ENCODE measurements around the gene ABLIM3.
A peak's percentile ranks its signal among the peaks of the same experiment; 100 is the strongest.

ABLIM3 gene

DNA sequence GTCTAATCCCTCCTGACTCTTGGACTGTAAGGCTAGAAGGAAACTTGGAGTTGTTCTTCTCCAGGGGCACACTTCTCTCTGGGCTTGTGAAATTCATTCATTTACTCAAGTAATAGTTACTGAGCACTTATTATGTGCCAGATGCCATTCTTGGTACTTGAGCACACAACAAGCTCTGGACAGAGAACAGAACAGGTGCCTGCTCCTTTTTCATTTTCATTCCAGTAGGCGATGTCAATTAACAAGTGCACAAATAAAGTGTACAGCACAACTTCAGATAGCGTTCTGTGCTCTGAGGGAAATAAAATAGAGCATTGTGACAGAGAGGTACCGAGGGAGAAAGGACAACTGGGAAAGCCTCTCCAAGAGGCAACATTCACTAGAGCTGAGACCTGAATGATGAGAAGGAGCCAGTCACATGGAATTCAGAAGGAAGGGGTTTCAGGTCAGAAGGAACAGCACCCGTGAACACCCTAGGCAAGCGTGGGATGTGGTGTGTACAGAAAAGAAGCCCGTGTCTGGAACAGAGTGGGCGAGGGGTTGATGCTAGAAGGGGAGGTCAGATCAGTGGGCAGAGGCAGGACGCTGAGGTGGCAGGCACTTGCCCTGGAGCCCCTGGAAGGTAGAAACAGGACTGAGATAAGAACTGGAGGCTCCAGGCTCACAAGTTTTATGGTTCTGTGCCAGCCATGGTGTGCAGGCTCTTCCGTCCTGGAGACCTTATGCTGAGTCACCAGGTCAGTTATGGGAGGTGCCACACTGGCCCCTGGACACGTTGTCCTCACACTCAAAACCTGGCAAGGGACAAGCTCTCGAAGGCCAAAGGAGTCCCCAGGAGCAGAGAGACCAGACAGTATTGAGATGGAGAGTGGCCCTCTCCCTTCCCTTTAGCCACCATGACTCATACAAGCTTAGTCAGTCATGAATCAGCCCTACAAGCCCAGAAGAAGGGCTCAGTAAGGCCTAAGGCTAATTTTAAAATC is 7.2 kb upstream of the ABLIM3 start:
- DNase-seq (ENCODE audit: low read depth): peak; percentile 79

GRCh38 chr5:149134778-149135500 is 6.4 kb upstream of the ABLIM3 start:
- DNase-seq (ENCODE audit: low read depth): peak; percentile 17

DNA sequence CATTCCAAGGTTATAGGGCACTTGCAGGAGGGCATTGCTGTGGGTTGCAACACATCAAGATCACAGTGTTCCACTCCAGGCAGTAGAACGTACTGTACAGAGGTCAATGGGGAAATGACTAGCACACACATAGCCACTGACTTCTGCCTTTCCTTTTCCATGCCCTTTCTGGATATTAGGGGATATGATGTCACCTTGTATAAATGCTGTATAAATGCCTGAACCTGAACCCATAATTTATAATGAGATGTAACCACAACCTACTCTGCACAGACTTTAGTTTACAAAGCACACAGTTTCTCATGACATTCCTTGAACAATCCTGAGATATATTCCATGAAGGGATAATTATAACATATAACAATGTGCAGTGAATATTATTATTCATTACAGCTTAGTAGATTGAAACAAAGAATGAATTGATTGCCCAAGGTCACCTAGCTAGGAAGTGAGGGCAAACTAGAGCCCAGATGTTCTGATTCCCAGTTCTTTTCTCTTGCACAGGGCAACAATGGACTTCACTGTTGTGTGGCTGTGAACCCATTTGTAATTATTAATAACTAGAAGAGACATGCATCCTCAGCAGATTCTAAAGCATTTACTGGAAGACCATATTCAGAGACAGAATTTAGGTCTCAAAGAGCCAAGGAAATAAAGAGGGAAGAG is 5.6 kb upstream of the ABLIM3 start:
- peak; percentile 93 for DNase-seq (ENCODE audit: low read depth)

- DNase-seq (ENCODE audit: low read depth): no peak
Measured at GRCh38 chr5:149138182-149138923, 2.9 kb upstream of the ABLIM3 start.

DNA sequence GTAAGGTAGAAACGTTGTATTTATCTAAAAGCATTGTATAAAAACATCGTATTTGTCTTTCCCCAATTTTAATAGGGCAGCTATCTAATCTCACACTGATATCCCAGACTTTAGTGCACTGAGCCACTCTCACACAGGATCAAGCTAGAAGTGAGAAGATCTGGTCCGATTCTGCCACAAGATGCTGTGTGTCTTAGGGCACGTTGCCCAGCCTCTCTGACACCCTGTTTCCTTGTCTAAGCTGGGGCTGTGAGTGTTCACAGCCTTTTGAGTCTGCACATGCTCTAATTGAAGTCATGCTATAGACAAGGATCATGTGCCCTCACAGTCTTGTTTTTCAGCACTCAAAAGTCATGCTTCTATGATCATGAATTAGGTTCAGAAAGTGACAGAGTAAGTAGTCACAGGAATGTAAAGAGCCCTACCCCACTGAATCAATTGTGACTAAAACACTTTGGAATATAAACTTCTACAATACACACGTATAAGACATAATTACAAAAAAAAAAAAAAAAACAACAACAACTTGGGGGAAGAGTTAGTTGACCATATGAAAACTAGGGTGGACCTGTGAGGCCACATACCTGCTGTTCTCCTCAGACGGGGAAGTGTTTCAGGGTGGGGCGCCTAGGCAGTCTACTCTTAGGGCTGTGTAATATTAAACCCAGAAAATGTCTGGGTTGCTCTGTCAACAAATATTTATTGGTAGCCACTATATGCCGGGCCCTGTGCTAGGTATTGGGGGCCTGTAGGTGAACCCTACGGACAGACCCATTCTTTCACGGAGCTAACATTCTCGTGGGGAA is 893 bp upstream of the ABLIM3 start:
- no peak for DNase-seq (ENCODE audit: low read depth)

GRCh38 chr5:149141957-149142851 is 911 bp downstream of the ABLIM3 start:
- DNase-seq (ENCODE audit: low read depth): peak; percentile 12

- DNase-seq (ENCODE audit: low read depth): peak; percentile 95
Measured at GRCh38 chr5:149143470-149143869, 2.2 kb downstream of the ABLIM3 start.

- DNase-seq (ENCODE audit: low read depth): no peak
Measured at GRCh38 chr5:149144637-149145036, 3.3 kb downstream of the ABLIM3 start.

DNA sequence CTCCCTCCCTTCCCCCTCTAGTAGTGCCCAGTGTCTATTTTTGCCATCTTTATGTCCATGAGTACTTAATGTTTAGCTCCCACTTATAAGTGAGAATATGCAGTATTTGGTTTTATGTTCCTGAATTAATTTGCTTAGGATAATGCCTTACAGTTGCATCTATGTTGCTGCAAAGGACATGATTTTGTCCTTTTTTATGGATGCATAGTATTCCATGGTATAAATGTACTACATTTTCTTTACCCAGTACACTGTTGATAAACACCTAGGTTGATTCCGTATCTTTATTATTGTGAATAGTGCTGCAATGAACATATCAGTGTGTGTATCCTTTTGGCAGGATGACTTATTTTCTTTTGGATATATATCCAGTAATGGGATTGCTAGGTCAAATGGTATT is 3.8 kb downstream of the ABLIM3 start:
- no peak for DNase-seq (ENCODE audit: low read depth)

DNA sequence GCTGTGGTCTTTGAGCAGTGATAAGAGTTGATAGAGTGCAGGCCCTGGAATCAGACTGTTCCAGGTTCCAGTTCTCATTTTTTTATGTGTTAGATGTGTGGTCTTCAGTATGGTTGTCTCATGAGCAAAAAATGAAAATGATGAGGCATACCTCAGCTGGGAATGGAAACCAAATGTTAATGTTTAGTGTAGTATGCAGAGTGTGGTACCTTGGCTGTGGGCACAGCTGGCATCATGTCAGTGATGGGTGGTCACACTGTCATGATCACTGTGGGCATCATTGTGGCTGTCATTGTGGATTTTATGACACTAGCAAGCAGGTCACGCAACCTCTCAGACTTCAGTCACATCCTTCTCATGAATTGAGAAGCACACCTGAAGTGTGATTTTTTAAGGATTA is 6.4 kb downstream of the ABLIM3 start:
- DNase-seq (ENCODE audit: low read depth): peak; percentile 67

DNA sequence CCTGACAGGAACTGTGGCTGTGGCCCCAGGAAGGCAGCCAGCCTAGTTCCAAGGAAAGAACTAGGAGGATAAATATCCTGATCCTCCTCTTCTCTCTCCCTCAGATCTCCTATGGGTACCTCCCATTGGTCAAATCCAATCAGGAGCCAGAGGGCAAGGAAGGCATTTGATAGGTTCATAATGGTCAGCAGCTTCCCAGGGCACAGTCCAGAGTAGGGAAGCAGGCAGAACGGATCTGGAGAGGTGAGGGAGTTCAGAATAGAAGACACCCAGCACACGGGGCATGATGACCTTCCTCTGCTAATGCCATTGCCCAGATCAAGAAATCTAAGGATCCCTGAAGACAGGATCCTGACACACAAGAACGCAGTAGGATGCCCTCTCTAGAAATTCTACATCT is 8.6 kb downstream of the ABLIM3 start:
- peak; percentile 38 for DNase-seq (ENCODE audit: low read depth)

GRCh38 chr5:149150457-149150856 is 9.2 kb downstream of the ABLIM3 start:
- peak; percentile 92 for DNase-seq (ENCODE audit: low read depth)

DNA sequence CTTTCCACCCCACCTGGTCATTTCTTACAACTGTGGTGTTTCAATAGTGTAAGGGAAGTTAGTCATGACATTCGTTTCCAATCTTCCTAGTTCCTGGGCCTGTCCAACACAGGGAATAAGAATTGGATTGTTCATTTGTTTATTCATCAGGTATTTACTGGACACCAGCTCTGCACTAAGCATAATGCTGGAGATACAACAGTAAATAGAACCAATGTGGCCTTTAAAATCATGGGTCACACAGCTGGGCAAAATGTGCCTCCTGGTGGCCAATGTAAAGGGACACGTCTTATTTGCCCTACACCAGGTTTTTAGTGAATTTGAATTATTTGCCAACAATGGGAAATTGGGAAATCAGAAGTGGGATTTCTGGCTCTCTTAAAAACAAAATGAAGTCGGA is 10.4 kb downstream of the ABLIM3 start:
- no peak for DNase-seq (ENCODE audit: low read depth)

DNA sequence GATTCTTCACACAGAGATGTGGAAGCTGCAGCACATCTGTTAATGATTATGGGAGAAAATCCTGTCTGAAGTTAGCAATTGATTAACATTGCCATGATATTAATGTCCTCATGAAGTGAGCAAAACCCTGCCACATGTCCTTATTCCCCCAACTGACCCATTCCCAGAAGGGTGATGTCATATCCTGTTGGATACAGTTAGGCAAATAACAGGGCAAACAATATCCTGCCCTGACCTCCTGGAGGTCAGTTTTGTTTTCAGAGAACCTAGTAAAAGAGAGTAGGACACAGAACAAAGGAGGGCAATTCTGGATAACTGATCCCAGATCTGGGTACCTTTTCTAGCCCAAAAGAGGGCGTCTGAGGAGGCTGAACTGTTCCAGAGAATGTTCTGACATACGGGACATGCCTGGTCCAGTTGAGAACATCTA is 11.0 kb downstream of the ABLIM3 start:
- peak; percentile 17 for DNase-seq (ENCODE audit: low read depth)

DNA sequence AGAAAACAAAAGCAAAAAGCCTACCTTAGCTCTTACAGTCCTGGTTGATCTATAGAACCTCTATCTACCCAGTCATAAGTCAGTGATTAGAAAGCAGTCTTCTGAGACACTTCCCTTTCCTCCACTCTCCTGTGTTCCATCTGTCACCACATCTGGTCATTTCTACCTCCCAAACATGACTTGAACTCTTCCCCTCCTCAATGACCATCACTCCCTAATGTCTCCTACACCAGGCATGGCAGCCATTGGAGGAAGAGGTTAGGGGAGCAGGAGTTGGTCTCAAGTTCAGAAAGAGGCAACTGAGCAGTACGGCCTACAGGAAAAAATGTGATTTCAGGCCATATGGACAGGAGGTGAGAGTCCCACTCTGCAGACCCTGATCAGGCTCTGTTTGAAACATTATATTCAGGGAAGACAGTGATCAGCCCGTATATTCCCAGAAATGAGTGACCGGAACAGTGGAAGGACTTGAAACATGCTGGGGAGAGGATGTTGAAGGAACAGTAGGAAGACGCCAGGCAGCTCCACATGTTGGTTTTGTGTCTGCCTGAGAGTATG is 12.0 kb downstream of the ABLIM3 start:
- no peak for DNase-seq (ENCODE audit: low read depth)

DNA sequence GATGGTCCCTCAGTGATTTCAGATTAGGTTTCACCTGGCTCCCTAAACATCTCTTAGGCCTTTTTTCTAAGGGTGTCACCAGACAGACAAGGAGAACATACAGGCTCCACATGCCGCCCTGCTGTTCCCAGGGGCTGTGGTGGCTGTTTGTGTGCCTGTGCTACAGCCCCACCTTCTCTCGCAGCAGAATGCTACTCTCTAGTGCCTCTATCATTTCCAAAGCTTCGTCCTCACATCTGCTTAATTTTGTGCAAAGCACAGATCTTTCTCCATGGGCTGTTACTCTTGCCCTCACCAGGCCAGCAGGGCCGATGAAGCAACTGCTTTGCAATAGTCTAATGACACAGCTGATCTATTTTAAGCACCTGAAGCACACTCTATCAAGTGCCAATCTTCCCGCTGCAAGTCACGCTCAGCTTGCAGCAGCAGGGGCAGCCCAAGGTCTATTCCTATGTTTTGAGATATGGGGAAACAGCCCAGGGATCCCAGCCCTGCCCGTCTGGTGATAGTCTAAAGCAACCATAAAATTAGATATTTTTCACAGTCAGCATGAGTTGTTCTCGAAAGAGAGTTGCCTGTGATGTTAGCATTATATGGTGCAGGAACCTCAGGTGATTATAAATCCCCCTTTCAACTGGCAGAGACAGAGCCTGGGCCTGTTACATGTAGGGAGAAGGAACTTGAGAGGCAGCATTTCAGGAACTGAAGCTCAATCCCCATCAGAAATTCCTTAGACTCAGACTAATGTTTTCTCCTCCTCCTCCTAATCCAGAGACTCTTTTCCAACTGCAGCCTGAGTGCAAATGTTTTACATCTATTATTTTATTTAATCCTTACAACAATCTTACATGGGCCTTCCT is 12.7 kb downstream of the ABLIM3 start:
- DNase-seq (ENCODE audit: low read depth): peak; percentile 74

DNA sequence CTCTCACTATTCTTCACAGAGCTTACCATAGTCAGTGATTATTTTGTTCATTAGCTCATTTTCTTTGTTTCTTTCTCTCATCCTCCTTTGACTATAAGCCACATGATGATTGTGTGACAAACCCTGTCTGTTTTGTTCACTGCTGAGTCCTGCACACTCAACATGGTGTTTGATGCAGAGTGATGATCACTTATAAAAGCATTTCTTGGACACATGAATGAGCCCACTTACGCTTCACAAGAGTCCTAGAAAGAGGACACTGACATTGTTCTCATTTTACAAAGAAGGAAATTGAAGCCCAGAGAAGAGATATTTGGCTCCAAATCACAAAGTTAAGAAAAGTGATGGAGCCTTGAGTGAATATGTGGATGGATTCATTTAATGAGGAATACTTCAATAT is 13.4 kb downstream of the ABLIM3 start:
- DNase-seq (ENCODE audit: low read depth): no peak

DNA sequence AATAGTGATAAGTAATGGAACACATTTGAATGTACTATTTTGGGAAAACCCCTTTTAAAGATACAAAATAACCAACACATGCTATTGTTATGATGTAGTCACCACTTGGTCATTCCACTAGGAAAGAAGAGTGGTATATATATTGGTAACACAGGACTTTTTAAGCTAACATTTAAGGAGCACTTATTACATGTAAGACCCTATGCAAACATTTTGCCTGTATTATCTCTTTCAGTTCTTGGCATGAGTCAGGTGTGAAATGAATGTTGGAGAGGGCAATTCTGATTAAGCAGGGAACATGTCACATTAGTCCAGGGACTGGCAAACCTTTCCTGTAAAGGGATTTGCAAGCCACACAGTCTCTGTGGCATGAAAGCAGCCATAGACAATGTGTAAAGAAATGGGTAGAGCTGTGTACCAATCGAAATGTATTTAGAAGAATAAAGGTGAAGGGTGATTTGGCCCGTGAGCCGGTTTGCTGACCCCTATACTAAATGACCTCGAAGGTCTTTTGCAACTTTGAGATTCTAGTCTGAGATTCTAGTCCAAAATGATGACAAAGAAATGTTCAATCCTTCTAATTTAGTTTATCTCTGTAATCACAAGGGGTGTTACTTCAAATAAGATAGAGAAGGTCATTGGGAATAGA is 15.3 kb downstream of the ABLIM3 start:
- no peak for DNase-seq (ENCODE audit: low read depth)
